Measurements from ENCODE around the gene TMED10.

DNA sequence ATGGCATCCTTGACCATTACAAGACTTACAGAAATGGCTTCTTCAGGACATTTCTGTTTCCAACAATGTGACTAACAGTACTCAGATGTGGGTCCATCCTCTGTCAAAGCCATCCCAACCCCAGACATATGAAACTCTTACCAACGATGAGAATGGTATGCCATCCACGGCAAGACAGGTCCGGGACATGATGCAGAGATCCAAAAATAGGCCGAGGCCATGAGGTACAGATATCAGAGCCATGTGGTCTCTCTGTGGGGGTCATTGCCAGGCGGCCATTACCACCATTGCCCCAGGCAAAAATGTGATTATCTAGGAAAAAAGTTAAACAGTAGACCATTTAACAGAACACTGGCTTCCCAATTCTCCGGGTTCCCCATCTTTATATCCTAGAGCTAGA, 79.5 kb downstream of the TMED10 start:
- TF ChIP-seq, protein P1, sequence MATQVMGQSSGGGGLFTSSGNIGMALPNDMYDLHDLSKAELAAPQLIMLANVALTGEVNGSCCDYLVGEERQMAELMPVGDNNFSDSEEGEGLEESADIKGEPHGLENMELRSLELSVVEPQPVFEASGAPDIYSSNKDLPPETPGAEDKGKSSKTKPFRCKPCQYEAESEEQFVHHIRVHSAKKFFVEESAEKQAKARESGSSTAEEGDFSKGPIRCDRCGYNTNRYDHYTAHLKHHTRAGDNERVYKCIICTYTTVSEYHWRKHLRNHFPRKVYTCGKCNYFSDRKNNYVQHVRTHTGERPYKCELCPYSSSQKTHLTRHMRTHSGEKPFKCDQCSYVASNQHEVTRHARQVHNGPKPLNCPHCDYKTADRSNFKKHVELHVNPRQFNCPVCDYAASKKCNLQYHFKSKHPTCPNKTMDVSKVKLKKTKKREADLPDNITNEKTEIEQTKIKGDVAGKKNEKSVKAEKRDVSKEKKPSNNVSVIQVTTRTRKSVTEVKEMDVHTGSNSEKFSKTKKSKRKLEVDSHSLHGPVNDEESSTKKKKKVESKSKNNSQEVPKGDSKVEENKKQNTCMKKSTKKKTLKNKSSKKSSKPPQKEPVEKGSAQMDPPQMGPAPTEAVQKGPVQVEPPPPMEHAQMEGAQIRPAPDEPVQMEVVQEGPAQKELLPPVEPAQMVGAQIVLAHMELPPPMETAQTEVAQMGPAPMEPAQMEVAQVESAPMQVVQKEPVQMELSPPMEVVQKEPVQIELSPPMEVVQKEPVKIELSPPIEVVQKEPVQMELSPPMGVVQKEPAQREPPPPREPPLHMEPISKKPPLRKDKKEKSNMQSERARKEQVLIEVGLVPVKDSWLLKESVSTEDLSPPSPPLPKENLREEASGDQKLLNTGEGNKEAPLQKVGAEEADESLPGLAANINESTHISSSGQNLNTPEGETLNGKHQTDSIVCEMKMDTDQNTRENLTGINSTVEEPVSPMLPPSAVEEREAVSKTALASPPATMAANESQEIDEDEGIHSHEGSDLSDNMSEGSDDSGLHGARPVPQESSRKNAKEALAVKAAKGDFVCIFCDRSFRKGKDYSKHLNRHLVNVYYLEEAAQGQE (IDR thresholded peaks at IDR 0.05; ENCODE audit: low read depth, low read length) = no peak
- no peak for TF ChIP-seq POLR2AphosphoS5 (IDR thresholded peaks at IDR 0.05; ENCODE audit: low read depth, low read length)
- no peak for TF ChIP-seq CTCF (IDR thresholded peaks at IDR 0.05)
- TF ChIP-seq FOXM1 (IDR thresholded peaks at IDR 0.05; ENCODE audit: low read depth) = no peak
- TF ChIP-seq, protein P2, sequence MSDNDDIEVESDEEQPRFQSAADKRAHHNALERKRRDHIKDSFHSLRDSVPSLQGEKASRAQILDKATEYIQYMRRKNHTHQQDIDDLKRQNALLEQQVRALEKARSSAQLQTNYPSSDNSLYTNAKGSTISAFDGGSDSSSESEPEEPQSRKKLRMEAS (IDR thresholded peaks at IDR 0.05; ENCODE audit: low read depth) = no peak
- TF ChIP-seq CHD2 (IDR thresholded peaks at IDR 0.05; ENCODE audit: low read length, partially characterized antibody) = no peak
- TF ChIP-seq RAD21 (IDR thresholded peaks at IDR 0.05; ENCODE audit: low read length) = no peak
- TF ChIP-seq, protein P3, sequence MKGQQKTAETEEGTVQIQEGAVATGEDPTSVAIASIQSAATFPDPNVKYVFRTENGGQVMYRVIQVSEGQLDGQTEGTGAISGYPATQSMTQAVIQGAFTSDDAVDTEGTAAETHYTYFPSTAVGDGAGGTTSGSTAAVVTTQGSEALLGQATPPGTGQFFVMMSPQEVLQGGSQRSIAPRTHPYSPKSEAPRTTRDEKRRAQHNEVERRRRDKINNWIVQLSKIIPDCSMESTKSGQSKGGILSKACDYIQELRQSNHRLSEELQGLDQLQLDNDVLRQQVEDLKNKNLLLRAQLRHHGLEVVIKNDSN (IDR thresholded peaks at IDR 0.05; ENCODE audit: borderline replicate concordance, low read depth) = no peak
- no peak for TF ChIP-seq GATA2 (CRISPR knock-in tag; IDR thresholded peaks at IDR 0.05)
- TF ChIP-seq MXI1 (IDR thresholded peaks at IDR 0.05; ENCODE audit: low read depth, low read length) = no peak
- TF ChIP-seq TAF1 (IDR thresholded peaks at IDR 0.05; ENCODE audit: borderline replicate concordance, low read depth, low read length) = no peak
- TF ChIP-seq RCOR1 (IDR thresholded peaks at IDR 0.05; ENCODE audit: low read length) = no peak
